ENCODE results near the gene LEPR.
"Not testable (repeated sequence)": the region's sequence is repeated elsewhere in the genome, so short reads cannot be mapped to it uniquely, and the experiment has no call there.

Gene LEPR, protein sequence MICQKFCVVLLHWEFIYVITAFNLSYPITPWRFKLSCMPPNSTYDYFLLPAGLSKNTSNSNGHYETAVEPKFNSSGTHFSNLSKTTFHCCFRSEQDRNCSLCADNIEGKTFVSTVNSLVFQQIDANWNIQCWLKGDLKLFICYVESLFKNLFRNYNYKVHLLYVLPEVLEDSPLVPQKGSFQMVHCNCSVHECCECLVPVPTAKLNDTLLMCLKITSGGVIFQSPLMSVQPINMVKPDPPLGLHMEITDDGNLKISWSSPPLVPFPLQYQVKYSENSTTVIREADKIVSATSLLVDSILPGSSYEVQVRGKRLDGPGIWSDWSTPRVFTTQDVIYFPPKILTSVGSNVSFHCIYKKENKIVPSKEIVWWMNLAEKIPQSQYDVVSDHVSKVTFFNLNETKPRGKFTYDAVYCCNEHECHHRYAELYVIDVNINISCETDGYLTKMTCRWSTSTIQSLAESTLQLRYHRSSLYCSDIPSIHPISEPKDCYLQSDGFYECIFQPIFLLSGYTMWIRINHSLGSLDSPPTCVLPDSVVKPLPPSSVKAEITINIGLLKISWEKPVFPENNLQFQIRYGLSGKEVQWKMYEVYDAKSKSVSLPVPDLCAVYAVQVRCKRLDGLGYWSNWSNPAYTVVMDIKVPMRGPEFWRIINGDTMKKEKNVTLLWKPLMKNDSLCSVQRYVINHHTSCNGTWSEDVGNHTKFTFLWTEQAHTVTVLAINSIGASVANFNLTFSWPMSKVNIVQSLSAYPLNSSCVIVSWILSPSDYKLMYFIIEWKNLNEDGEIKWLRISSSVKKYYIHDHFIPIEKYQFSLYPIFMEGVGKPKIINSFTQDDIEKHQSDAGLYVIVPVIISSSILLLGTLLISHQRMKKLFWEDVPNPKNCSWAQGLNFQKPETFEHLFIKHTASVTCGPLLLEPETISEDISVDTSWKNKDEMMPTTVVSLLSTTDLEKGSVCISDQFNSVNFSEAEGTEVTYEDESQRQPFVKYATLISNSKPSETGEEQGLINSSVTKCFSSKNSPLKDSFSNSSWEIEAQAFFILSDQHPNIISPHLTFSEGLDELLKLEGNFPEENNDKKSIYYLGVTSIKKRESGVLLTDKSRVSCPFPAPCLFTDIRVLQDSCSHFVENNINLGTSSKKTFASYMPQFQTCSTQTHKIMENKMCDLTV

GRCh38 chr1:65420590-65421350 is at the start of gene LEPR, which contains the start of gene LEPROT:
LEPR (plus strand) TSS chr1:65420668; CDS start chr1:65565566, 144,898 bp downstream.
LEPROT (plus strand) TSS chr1:65420668; CDS start chr1:65420725, 57 bp downstream.
- no peak for DNase-seq (ENCODE audit: low spot score)

- no peak for DNase-seq (ENCODE audit: low spot score)
These were observed 48.9 kb upstream of the LEPR start for GRCh38 chr1:65371544-65371943.

GRCh38 chr1:65372557-65372956 is 47.9 kb upstream of the LEPR start:
- DNase-seq (ENCODE audit: low spot score): no peak

GRCh38 chr1:65377496-65378246 is 42.8 kb upstream of the LEPR start:
- DNase-seq (ENCODE audit: low spot score): no peak

DNA sequence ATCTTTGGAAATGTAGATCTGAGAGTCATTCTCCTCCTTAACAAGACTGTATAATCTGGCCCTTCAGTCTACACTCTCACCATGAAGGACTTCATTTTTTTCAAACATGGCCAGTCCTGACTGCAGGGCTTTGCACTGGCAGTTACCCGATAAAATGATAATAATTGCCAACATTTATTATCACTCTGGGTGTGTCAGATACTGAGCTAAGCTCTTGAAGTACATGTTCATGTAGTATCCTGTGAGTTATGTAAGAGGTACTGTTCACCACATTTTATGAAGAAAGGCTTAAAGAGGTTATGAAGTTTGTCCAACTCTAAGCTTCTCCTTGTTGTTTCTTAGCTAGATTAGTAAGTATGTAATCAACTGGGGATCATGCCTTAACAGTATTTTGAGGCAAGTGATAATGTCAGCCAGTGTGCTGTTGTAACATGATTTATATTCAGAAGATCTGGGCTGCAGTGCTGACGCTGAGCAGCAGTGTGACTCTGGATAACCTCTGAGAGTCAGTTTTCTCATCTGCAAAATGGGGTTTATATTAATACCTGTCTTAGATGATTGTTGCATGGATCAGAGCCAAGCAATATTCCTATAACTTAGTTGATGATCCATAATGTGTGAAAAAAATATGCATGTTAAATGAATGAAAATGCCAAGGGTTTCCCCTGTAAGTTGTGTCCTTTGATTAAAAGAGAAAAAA is 42.1 kb upstream of the LEPR start:
- no peak for DNase-seq (ENCODE audit: low spot score)

GRCh38 chr1:65384426-65384825 is 36.0 kb upstream of the LEPR start:
- DNase-seq (ENCODE audit: low spot score): not testable (repeated sequence)

- no peak for DNase-seq (ENCODE audit: low spot score)
These were observed 34.0 kb upstream of the LEPR start for GRCh38 chr1:65386439-65386838.

GRCh38 chr1:65387821-65388220 is 32.6 kb upstream of the LEPR start:
- peak; percentile 69 for DNase-seq (ENCODE audit: low spot score)

GRCh38 chr1:65388908-65389695 is 31.4 kb upstream of the LEPR start:
- DNase-seq (ENCODE audit: low spot score): peak; percentile 16

GRCh38 chr1:65392497-65392896 is 28.0 kb upstream of the LEPR start:
- no peak for DNase-seq (ENCODE audit: low spot score)

- peak; percentile 81 for DNase-seq (ENCODE audit: low spot score)
These were observed 27.1 kb upstream of the LEPR start for GRCh38 chr1:65393347-65393746.

DNA sequence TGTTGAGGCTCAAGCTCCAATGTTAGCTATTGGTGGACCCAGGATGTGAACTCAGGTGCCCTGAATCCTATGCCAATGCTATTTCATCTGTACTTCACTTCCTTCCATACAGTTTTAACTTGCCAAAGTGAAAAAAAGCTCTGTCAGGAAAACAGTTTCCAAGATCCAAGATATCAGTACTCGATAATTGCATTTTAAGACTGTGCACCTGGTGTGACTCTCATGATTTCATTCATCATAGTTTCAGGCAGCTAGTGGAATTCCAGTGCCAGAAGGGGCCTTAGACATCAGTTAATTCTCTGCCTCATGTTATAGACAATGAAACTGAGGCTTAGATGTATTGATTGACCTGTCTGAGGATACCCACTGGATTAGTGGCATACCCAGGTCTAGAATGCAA is 26.5 kb upstream of the LEPR start:
- no peak for DNase-seq (ENCODE audit: low spot score)

DNA sequence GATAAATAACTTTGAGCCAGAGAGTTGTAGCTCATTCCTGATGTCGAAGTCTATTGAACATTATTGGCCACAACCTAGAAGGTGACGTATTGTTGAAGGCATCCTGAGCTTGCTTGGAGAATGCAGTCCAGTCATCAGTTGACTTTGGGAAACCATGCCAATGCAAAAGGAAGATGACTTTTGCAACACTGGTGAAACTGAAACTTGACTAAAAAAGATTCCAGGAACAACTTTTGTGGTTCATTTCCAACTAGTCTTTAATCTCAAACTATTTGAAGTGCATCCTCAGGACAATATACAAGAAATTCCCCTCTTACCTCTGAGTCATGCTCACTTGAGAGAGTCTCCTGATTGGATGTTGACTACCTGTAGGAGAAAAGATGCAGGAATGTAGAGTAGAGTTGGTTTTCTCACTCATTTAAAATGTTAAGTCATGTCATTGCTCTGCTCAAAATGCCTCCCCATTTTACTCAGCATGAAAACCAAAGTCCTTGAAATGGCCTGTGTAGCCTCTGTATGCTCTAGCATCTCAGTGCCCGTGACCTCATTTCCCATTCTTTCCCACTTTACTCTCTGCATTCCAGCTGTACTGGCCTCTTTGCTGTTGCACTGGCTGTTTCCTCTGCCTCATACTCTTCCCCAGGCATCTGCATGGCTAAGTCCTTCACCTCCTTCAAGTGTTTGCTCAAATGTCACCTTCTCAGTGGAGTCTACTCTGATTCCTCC is 24.4 kb upstream of the LEPR start:
- peak; percentile 97 for DNase-seq (ENCODE audit: low spot score)

- no peak for DNase-seq (ENCODE audit: low spot score)
These were observed 22.4 kb upstream of the LEPR start for GRCh38 chr1:65398083-65398482.

DNA sequence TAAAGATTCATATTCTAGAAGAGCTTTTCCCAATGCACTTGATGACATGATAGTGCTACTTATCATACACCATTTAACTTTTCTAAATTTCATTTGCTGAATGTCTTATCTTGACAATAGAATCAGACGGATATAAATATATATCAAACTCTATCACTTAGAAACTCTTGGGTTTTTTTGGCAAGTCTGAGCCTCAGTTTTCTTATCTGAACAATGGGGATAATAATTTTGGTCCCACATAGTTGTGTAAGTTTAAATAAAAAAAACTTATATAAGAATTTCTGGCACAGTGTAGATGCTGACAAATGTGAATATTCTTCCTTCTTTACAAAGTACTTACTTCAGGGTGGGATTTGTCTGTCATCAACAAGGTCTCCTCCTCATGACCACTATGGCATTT is 21.5 kb upstream of the LEPR start:
- DNase-seq (ENCODE audit: low spot score): no peak

DNA sequence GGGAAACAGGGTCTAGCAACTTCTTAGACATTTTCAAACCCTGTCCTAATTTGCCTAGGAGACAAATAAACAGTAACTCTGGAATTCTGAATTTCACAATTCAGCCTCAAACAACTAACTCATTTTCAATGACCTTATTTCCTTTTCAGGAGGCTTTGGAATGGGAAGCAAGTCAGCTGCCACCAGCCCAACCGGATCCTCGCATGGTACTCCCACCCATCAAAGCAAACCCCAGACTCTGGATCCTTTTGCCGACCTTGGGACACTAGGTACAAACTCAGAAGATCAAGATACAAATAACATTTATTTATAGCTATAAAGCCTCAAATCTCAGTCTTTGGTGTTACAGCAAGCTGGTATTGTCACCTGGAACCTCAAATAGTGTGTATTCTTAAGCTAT is 18.9 kb upstream of the LEPR start:
- no peak for DNase-seq (ENCODE audit: low spot score)

GRCh38 chr1:65404941-65405340 is 15.5 kb upstream of the LEPR start:
- DNase-seq (ENCODE audit: low spot score): no peak

DNA sequence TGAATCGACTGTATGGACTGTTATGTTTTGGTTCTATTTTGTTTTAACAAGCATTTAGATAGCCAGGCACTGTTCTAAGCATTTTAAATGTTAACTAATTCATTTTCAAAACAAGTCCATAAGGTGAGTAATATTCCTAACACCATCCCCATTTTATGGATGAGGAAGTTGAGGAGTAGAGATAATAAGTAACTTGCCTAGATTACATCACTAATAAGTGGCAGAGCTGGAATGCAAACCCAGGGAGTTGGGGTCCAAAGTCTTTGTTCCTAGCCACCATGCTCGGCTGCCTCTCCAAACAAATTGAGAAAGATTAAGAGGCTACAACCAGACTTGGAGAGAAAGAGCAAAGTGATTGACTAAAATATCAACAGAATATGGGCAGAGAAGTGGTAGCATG is 12.6 kb upstream of the LEPR start:
- peak; percentile 85 for DNase-seq (ENCODE audit: low spot score)

GRCh38 chr1:65409314-65409713 is 11.2 kb upstream of the LEPR start:
- peak; percentile 28 for DNase-seq (ENCODE audit: low spot score)

All from kidney tubule cell (primary cell).